Body of pancreas (tissue), 4 donors: ENCODE measurements around the gene CDKN1C. TPM values are rescaled to one million over a fixed set of nuclear protein-coding genes. Genes with fewer than 3 reads are reported as not detected.

Experiments
- ATAC-seq: fragments of 150-250 bp; one replicate; pipeline ENCODE4 v1.9.1; 2016
- DNase-seq, 4 donors: peaks; one replicate each; pipeline ENCODE4 v3.0.0-alpha.2; 2019
- H3K27ac ChIP-seq, 4 donors: fragments of 200-600 bp; sonication (generic); 1 replicate in 3 of 4; 2 replicates in 1 of 4; pipeline versions ENCODE4 v1.5.1 to v1.6.1; 2016 to 2019; ENCODE audit warnings: mild to moderate bottlenecking in 1 of 4, mixed read lengths in 1 of 4, moderate library complexity in 1 of 4
- H3K27me3 ChIP-seq, 2 donors: fragments of 200-600 bp; sonication (generic); one replicate each; pipeline ENCODE4 v1.6.0; 2016; ENCODE audit warnings: mild to moderate bottlenecking in 1 of 2
- H3K36me3 ChIP-seq, 2 donors: fragments of 200-600 bp; sonication (generic); replicated peaks in 1 of 2; 2 replicates each; pipeline ENCODE4 v1.5.1; 2016; ENCODE audit warnings: low read depth in 2 of 2; ENCODE audit not compliant: insufficient read depth in 1 of 2
- H3K4me1 ChIP-seq: fragments of 200-600 bp; sonication (generic); one replicate; pipeline ENCODE4 v1.6.0; 2016
- H3K4me3 ChIP-seq, 2 donors: fragments of 200-600 bp; sonication (generic); 1 replicate in 1 of 2; 2 replicates in 1 of 2; pipeline ENCODE4 v1.5.1; 2016 to 2019
- H3K9me3 ChIP-seq, 3 donors: fragments of 200-600 bp; sonication (generic); 1 replicate in 2 of 3; 2 replicates in 1 of 3; pipeline ENCODE4 v1.5.1; 2016
- POLR2A ChIP-seq, 3 donors: fragments of 450-650 bp; IDR thresholded peaks; one replicate each; pipeline ENCODE4 v1.6.1; 2016; ENCODE audit warnings: antibody characterized with exemption in 3 of 3, mild to moderate bottlenecking in 2 of 3
- WGBS, 2 donors: methylation state at CpG; one replicate each; pipeline ENCODE4 v1.1.5; 2017; 5-methylcytosine and 5-hydroxymethylcytosine counted together
- intact Hi-C: fragments of 100-400 bp; cut with DNase I; formaldehyde crosslinking; loops from one replicate; pipeline ENCODE4 v1.15.1; 2023
- total RNA-seq, 2 donors: library from RNA; depleted of rRNA; stranded (reverse); fragments of >200 nt; gene quantifications; one replicate each; pipeline ENCODE4 v1.1.0, GENCODE V29; 2016
- TF ChIP-seq, protein P1 (sequence below), 7 experiments: fragments of 450-650 bp in 4 of 7; fragments of 200-600 bp in 3 of 7; sonication (generic) in 3 of 7; IDR thresholded peaks; one replicate each; pipeline ENCODE4 v1.5.1; 2016 to 2019; ENCODE audit warnings: antibody characterized with exemption in 7 of 7

Gene CDKN1C
- total RNA-seq, 2 donors from 2014 or later = 35.3 to 231 TPM

DNA sequence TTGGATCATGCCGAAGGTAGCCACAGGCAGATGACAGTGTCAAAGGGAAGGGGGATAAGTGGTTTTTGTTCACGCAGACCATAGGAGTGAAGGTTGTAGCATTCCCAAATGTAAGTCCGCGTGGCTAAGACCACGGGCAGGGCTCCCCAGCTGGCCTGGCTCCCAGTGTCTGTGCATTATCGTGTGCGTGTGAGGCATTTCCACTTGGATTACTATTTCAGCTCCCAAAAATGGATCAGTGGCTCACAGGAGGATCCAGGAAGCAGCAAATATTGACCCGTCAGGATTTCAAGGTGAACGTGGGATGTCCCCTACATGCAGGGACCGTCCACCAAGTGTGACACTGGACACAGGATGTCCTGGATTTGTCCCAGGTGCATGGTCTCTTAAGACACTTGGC, 10.6 kb downstream of the CDKN1C start:
- no peak for DNase-seq
- Histone ChIP-seq H3K4me3 (no peak overlapping the region), H3K36me3 (no peaks in the 10 kb centered on the region), H3K27me3 (peaks cover 0 to 9% of the 10 kb centered on the region in 2 donors), H3K9me3 (no peaks in the 10 kb centered on the region), H3K4me1 (no peaks in the 10 kb centered on the region), H3K27ac (no peak overlapping the region)
- no peak for TF ChIP-seq POLR2A (IDR thresholded peaks at IDR 0.05)
- TF ChIP-seq, protein P1, sequence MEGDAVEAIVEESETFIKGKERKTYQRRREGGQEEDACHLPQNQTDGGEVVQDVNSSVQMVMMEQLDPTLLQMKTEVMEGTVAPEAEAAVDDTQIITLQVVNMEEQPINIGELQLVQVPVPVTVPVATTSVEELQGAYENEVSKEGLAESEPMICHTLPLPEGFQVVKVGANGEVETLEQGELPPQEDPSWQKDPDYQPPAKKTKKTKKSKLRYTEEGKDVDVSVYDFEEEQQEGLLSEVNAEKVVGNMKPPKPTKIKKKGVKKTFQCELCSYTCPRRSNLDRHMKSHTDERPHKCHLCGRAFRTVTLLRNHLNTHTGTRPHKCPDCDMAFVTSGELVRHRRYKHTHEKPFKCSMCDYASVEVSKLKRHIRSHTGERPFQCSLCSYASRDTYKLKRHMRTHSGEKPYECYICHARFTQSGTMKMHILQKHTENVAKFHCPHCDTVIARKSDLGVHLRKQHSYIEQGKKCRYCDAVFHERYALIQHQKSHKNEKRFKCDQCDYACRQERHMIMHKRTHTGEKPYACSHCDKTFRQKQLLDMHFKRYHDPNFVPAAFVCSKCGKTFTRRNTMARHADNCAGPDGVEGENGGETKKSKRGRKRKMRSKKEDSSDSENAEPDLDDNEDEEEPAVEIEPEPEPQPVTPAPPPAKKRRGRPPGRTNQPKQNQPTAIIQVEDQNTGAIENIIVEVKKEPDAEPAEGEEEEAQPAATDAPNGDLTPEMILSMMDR (IDR thresholded peaks at IDR 0.05) = no peak
- ATAC-seq = no peak
- intact Hi-C loops = loop anchor here (5.0 kb wide), 1 partner anchor 338 kb away; no protein-coding TSS in a partner anchor
- WGBS, 2 donors = 94 to 95% methylated on average over 6 to 10 of the region's 10 CpGs

- 61 to 62% methylated on average over 21 to 22 of the region's 22 CpGs for WGBS, 2 donors
- H3K4me1 ChIP-seq = no peaks in the 10 kb centered on the region
- H3K9me3 ChIP-seq = no peaks in the 10 kb centered on the region
- H3K27me3 ChIP-seq = peaks cover 0 to 23% of the 10 kb centered on the region in 2 donors
- no peak overlapping the region for H3K4me3 ChIP-seq
- no peaks in the 10 kb centered on the region for H3K36me3 ChIP-seq
- H3K27ac ChIP-seq = no peak overlapping the region
- intact Hi-C loops = no loop called here
- ATAC-seq (no peak), DNase-seq (no peak)
- TF ChIP-seq POLR2A (IDR thresholded peaks at IDR 0.05) = no peak
- TF ChIP-seq, protein P1 (IDR thresholded peaks at IDR 0.05) = no peak
Measured at GRCh38 chr11:2870969-2871680, 14.4 kb downstream of the CDKN1C start.

- H3K36me3 ChIP-seq = no peaks in the 10 kb centered on the region
- no peak for DNase-seq
- intact Hi-C loops = no loop called here
- H3K9me3 ChIP-seq = no peaks in the 10 kb centered on the region
- no peak overlapping the region for H3K4me3 ChIP-seq
- H3K4me1 ChIP-seq = no peaks in the 10 kb centered on the region
- no peak overlapping the region for H3K27ac ChIP-seq
- 51 to 77% methylated on average over 12 to 16 of the region's 17 CpGs for WGBS, 2 donors
- TF ChIP-seq, protein P1 (IDR thresholded peaks at IDR 0.05) = no peak
- TF ChIP-seq POLR2A (IDR thresholded peaks at IDR 0.05) = no peak
- no peak for ATAC-seq
- H3K27me3 ChIP-seq = peaks cover 0 to 23% of the 10 kb centered on the region in 2 donors
Measured at GRCh38 chr11:2870460-2870859, 15.1 kb downstream of the CDKN1C start.

DNA sequence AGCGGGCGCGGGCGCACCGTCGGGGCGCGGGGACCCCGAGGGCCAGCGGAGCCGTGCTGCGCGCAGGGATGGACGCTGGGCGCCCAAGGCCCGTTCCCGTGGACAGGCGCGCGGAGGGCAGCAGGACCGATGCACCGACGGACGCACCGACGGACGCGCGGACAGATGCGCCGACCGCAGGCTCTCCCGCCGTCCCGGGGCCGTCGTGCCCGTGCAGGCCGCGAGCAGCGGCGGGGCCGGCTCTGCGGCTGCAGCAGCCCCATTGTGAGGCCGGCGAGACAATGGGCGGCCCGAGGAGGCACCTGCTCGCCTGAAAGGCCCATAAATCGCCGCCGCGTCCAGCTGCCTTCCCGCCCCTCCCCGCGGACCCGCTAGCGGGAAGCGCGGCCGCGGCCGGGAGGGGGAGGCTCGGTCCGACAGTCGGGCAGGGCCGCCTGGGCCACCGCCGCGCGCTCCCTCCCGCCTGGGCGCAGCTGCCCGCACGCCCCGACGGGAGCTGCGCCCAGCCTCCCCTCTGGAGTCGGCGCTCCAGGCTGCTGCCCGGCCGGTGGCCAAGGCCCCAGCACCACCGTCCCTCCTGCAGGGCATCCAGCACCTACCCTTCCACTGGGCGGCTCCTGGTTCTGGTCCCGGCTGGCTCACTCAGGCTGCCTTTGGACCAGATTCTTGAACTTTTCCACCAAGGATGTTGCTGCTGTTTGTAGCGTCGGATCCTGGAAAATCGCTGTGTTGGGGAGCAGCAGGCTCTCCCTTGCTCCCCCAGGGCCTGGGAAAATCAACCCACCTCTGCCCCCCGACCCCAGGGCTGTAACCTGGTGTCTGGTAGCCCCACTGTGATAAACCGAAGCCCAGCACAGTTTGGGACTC, 15.8 kb downstream of the CDKN1C start:
- H3K36me3 ChIP-seq = no peaks in the 10 kb centered on the region
- H3K27ac ChIP-seq = no peak overlapping the region
- no peak overlapping the region for H3K4me3 ChIP-seq
- ATAC-seq (no peak), DNase-seq (no peak)
- H3K27me3 ChIP-seq = peaks cover 0 to 23% of the 10 kb centered on the region in 2 donors
- TF ChIP-seq, protein P1 (IDR thresholded peaks at IDR 0.05) = no peak
- no peak for TF ChIP-seq POLR2A (IDR thresholded peaks at IDR 0.05)
- 16% methylated on average over 84 of the region's 90 CpGs; no CpG with 5 or more reads in 1 of the 2 donors for WGBS, 2 donors
- intact Hi-C loops = no loop called here
- H3K4me1 ChIP-seq = no peaks in the 10 kb centered on the region
- H3K9me3 ChIP-seq = no peaks in the 10 kb centered on the region
